ENCODE results near the gene ANGPTL2. TPM values are rescaled to one million over a fixed set of nuclear protein-coding genes. Genes with fewer than 3 reads are reported as not detected.

The ANGPTL2 gene
- total RNA-seq, 1 experiment from 2014 or later: 18.6 TPM

- DNase-seq (ENCODE audit: low read depth): no peak
Measured at GRCh38 chr9:127077644-127077946, 44.8 kb downstream of the ANGPTL2 start.

GRCh38 chr9:127076860-127077643 is 45.4 kb downstream of the ANGPTL2 start:
- no peak for DNase-seq (ENCODE audit: low read depth)

DNA sequence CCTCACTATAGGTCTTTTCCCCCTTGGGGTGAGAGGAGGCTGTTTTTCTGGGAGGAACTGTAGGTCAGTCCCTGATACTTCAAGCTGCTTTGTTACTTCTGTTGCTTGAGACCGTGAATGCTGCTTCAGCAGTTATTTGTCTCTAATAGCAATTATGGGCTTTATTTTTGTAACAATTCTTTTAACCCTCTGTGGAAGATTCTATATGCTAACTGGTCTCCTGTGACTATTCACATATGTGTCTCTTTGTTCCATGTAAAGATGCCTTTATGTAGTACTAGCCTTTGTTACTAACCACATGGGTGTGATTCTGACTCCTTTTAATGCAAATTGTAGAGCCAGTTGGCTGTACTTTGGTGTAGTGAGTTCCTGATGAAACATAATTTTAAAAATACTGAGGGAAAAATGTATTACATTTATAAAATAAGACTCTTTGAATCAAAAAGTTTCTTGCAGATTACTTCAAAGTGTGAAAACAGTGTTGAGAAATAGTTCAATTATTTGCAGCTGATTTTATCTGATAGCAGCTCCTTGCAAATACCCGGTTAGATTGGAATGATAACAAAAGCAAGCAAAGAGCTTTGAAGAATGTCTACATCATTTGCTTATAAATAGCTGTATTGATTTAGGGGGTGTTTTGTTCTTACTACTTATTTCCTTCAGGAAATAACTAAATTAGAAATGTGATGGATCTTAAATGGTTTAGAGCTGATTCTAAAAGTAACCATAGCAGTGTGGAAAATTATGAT is 46.6 kb downstream of the ANGPTL2 start:
- DNase-seq (ENCODE audit: low read depth): no peak

DNA sequence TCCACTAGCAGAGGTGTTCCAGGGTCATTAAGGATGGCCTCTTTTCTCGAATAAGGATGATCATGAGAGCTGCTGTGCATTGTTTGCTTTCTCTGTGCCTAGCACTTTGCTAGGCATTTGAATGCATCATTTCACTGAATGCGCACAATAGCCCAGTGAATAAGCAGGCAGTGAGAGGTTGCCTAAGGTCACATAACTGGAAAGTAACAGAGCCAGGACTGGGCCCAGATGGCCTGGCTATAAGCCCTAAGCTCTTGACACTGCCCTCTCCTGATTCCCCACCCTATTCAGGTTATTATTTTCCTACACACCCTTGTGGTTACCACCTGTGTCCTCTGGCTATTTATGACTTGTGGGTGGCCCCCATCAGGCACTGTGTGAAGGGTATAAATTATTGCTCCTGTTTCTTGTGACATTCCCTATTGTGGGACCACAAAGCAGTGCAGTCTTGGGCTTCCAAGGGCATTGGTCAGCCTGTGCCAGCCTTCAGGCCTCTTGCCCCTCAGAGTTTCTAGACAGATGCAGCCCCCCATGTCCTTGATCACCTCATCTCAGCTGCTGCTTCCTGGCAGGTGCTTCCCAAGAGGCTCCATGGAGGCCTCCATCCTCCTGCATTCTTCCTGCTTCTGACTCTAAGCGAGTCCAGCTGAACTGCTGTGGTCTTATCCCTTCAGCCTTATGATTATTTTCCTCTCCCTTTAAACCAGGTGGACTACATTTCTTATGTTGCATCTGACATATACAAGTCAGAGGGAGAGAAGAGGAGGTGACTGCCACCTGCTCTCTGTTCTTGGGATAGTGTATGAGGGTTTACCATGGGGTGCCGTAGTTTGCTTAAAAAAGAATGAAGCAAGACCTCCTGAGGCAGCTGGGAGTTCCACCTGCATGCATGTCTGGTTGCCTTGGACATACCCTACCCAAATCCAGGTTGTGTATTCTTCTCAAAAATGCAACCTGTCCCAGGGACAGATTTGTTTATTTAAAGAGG is 47.6 kb downstream of the ANGPTL2 start:
- no peak for DNase-seq (ENCODE audit: low read depth)

DNA sequence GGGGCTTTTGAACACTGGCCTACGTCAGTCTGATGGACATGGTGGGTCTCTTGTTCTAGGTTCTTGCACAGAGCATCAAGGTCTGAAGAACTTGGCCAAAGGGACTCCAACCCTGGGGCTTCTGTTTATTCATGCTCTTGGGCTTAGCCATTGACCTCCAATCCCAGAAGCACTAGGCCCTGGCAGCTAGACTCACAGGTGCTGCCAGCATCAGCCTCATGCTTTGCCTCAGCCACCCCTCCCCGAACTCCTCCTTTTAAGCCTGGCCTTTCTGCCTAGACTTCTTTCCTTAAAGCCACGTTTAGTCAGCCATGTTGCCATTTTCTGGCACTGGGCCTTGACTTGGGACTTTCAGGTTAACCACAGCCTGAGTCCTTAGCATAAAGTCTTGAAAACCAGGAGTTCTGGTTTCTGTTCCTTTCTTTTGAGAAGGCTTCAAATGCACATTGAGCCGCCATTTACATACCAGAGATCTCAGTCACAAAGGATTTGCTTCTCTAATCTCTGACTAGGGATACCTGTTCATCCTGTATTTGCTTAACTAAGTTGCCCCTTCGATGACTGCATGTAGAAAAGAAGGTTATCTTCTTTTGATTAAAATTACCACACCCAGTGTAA is 54.7 kb downstream of the ANGPTL2 start:
- no peak for DNase-seq (ENCODE audit: low read depth)

DNA sequence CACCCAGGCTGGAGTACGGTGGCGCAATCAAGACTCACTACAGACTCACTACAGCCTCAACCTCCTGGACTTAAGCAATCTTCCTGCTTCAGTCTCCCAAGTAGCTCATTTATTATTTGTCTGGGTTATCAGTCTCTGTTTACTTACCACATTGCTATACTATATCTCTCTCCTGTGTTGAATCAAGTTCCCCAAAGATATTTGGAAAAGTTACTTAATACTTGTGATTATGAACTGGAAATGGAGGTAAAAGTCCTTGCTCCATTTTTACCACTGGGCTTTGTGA is 55.6 kb downstream of the ANGPTL2 start:
- peak; percentile 57 for DNase-seq (ENCODE audit: low read depth)

DNA sequence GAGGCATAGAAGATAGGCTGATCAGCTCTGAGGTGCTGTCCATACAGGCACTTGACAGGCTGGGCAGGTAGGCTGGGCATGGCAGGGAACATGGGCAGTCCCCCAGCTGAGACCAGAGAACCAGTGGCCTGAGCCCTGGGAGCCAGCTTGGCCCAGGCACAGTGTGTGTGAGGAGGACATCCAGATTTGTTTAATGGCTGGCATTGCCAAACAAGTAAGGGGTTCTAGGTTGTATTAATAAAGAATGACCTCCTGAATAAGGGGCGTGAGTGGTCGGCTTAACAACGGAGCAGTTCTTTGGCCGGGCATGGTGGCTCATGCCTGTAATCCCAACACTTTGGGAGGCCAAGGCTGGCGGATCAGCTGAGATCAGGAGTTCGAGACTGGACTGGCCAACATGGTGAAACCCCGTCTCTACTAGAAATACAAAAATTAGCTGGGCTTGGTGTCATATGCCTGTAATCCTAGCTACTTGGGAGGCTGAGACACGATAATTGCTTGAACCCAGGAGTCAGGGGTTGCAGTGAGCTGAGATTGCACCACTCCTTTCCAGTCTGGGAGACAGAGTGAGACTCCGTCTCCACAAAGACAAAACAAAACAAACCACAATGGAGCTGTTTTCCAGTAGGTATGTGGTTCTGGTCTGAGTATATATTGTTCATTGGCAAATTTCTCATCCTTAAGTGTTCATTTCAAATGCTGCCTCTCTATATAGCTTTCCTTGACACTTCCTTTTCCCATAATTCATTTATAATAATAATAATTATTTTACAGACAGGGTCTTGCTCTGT is 56.2 kb downstream of the ANGPTL2 start:
- peak; percentile 69 for DNase-seq (ENCODE audit: low read depth)

- peak; percentile 82 for DNase-seq (ENCODE audit: low read depth)
Measured at GRCh38 chr9:127065592-127065991, 56.8 kb downstream of the ANGPTL2 start.

GRCh38 chr9:127064335-127064734 is 58.1 kb downstream of the ANGPTL2 start:
- no peak for DNase-seq (ENCODE audit: low read depth)

DNA sequence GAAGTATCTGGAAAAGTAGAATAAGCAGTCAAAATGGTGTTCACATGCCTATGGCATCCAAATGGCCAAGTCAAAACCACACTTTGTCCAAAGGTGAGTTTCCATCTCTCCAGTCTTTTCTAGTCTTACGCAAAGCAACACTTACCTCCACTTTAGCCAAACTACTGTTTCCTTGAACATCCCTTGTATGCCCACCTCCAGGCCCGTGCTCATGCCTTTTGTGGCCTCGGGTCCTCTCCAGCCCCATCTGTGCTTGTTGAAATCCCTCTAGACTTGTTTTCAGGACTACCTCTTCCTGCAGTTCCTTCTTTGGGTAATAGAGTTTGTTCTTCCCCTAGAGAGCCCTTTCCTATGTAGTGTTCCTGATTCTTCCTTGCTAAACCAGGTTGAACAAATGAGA is 61.0 kb downstream of the ANGPTL2 start:
- DNase-seq (ENCODE audit: low read depth): no peak

GRCh38 chr9:127059765-127060361 is 62.6 kb downstream of the ANGPTL2 start:
- no peak for DNase-seq (ENCODE audit: low read depth)

DNA sequence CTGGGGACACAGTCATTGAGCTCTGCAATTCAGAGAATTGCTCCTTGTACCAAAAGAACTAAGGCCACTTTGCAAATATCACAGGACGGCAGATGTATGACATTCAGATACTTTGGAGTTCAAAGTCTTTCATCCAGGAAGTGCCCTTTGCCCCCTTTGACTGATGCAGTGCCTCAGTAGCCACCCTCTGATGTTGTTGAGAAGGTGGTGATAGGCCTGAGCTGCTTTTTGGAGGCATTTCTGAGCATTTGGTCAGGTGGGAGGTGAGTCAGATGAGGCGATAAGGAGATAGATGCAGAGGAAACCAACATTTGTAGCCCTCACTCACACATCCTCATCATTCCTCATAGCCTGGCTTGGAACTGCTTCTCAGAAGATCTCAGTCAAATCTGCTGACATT is 63.4 kb downstream of the ANGPTL2 start:
- no peak for DNase-seq (ENCODE audit: low read depth)

GRCh38 chr9:127058645-127059021 is 63.8 kb downstream of the ANGPTL2 start:
- peak; percentile 53 for DNase-seq (ENCODE audit: low read depth)

- no peak for DNase-seq (ENCODE audit: low read depth)
Measured at GRCh38 chr9:127058011-127058644, 64.3 kb downstream of the ANGPTL2 start.

DNA sequence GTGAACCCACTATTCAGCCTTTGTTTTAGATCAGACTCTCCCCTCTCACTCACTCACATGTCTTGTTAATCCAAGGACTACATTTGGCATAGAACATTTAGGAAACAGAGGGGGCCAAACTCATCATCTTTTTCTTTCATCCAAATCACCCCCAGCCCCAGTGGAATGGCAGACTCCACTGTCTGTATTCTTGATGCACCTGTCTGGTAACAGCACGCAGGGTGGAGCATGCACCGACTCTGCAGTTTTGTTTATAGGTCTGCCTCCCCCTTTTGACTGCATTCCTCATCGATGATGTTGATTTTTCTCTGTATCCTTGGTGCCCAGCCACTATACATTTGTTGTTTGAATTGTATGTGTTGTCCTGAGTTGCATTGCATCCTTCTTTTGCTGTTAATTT is 66.0 kb downstream of the ANGPTL2 start:
- DNase-seq (ENCODE audit: low read depth): no peak

- DNase-seq (ENCODE audit: low read depth): no peak
Measured at GRCh38 chr9:127055745-127056402, 66.6 kb downstream of the ANGPTL2 start.

DNA sequence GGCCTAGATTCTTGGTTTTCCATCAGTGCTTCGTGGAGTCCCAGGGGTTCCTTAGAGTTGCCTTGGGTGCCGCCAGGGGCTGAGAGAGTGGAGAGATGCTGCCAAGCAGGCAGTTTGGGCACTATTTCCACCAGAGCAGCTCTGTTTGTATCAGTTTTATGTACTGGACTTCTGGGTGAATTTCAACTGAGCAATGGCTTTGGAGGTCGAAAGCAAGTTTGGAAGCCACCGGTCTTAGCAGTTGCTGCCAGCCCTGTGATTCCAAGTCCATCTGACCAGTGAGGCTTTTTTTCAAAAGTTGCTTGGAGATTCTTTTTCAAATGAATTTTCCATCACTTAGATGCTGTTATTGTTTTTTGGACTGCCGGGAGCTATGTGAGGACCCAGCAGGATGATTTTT is 68.5 kb downstream of the ANGPTL2 start:
- DNase-seq (ENCODE audit: low read depth): no peak

DNA sequence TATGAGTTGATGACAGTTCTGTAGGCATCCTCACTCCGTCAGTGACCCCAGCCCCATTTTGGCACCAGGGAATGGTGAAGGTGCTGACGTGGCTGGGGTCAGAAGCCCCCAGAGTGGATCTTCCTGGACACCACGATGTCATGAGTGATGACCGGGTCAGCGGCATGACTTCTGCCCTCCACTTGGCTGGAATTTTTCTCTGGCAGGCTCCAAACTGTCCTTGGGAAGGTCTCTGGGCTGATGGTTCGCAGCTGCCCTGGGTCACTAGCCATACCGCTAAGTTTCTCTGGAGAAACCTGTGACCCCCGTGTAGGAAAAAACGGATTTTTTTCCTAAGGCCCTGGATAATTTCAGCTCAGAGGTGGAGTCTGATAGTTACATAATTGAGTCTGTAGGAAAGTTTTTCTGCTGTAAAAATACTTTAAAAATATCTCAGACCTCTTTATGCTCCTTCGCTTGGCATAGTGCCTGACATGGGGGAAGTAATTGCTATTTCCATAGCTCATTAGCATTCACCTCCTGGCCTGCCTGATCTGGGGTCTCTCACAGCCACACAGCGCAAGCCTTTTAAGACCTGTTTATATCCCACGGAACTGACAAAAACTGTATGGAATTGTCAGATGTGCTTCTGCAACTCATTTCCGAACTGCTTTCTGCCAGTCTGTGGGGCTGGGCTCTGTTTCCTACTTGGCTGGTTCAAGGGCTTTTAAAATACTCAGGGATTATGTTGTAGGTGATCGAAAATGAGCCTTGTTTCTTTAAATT is 69.2 kb downstream of the ANGPTL2 start:
- DNase-seq (ENCODE audit: low read depth): no peak
